Central memory CD8-positive, alpha-beta T cell (primary cell): ENCODE data around the gene FOSL1.
A peak's percentile ranks its signal among the peaks of the same experiment; 100 is the strongest.

Experiments used
- ATAC-seq: fragments of 150-1000 bp; cut with Tn5 transposase; replicated peaks from 2 replicates; pipeline ENCODE4 v1.10.0; 2022; ENCODE audit warnings: mild to moderate bottlenecking, moderate FRiP score, moderate number of reproducible peaks; ENCODE audit not compliant: poor library complexity, severe bottlenecking; ENCODE audit errors: extremely low read depth
- DNase-seq, 2 donors: peaks; one replicate each; pipeline ENCODE4 v3.0.0; 2021; ENCODE audit warnings: low spot score in 2 of 2
- H3K27ac Mint-ChIP-seq: one replicate; pipeline ENCODE4 v1.8.0; 2022; ENCODE audit warnings: low read depth, mild to moderate bottlenecking, moderate library complexity, mixed read lengths
- H3K27me3 Mint-ChIP-seq: one replicate; pipeline ENCODE4 v1.8.0; 2022; ENCODE audit warnings: mixed read lengths
- H3K36me3 Mint-ChIP-seq: one replicate; pipeline ENCODE4 v1.8.0; 2022; ENCODE audit warnings: mild to moderate bottlenecking, moderate library complexity, mixed read lengths; ENCODE audit not compliant: insufficient read depth
- H3K4me1 Mint-ChIP-seq: one replicate; pipeline ENCODE4 v1.8.0; 2022; ENCODE audit warnings: mixed read lengths
- H3K4me3 Mint-ChIP-seq: one replicate; pipeline ENCODE4 v1.8.0; 2022; ENCODE audit warnings: mild to moderate bottlenecking, moderate library complexity, mixed read lengths
- H3K9me3 Mint-ChIP-seq: one replicate; pipeline ENCODE4 v1.8.0; 2022; ENCODE audit warnings: mixed read lengths

The FOSL1 gene

GRCh38 chr11:65880844-65881421 lies 19.3 kb downstream of the FOSL1 start:
- H3K27ac Mint-ChIP-seq: peak overlapping the region; percentile 91
- no peak for ATAC-seq
- H3K9me3 Mint-ChIP-seq: no peaks in the 10 kb centered on the region
- DNase-seq: no peak
- H3K4me3 Mint-ChIP-seq: peak overlapping the region; percentile 81
- peaks cover 11% of the 10 kb centered on the region for H3K36me3 Mint-ChIP-seq
- H3K4me1 Mint-ChIP-seq: peaks cover 60% of the 10 kb centered on the region
- no peaks in the 10 kb centered on the region for H3K27me3 Mint-ChIP-seq

- ATAC-seq: no peak
- Mint-ChIP-seq H3K27me3 (no peaks in the 10 kb centered on the region), H3K4me1 (peaks cover 55% of the 10 kb centered on the region), H3K9me3 (no peaks in the 10 kb centered on the region), H3K4me3 (peak overlapping the region; percentile 81), H3K27ac (peak overlapping the region; percentile 91), H3K36me3 (peaks cover 10% of the 10 kb centered on the region)
- no peak for DNase-seq
Observed at GRCh38 chr11:65880027-65880426, 20.2 kb downstream of the FOSL1 start.

- DNase-seq (no peak), ATAC-seq (peak; percentile 70)
- peaks cover 7% of the 10 kb centered on the region for H3K36me3 Mint-ChIP-seq
- peak within 1 kb of the TSS; percentile 91 for H3K27ac Mint-ChIP-seq
- H3K4me3 Mint-ChIP-seq: peak within 1 kb of the TSS; percentile 81
- H3K9me3 Mint-ChIP-seq: no peaks in the 10 kb centered on the region
- no peaks in the 10 kb centered on the region for H3K27me3 Mint-ChIP-seq
- H3K4me1 Mint-ChIP-seq: peaks cover 51% of the 10 kb centered on the region
Observed at GRCh38 chr11:65879617-65880016, 20.6 kb downstream of the FOSL1 start, which contains the start of gene CTSW. TSS of gene CTSW (plus strand) at chr11:65879837. CDS start at chr11:65879855, 18 bp downstream.

GRCh38 chr11:65873318-65874156 lies 26.7 kb downstream of the FOSL1 start:
- peak; percentile 86 for ATAC-seq
- H3K27me3 Mint-ChIP-seq: no peaks in the 10 kb centered on the region
- peak; percentile 97 to 98 for DNase-seq
- H3K9me3 Mint-ChIP-seq: no peaks in the 10 kb centered on the region
- H3K27ac Mint-ChIP-seq: peak overlapping the region; percentile 91
- H3K36me3 Mint-ChIP-seq: peaks cover 6% of the 10 kb centered on the region
- H3K4me3 Mint-ChIP-seq: peak overlapping the region; percentile 86
- H3K4me1 Mint-ChIP-seq: peaks cover 33% of the 10 kb centered on the region

- peak within 1 kb of the TSS; percentile 86 for H3K4me3 Mint-ChIP-seq
- ATAC-seq (peak; percentile 3), DNase-seq (no peak)
- H3K36me3 Mint-ChIP-seq: peaks cover 8% of the 10 kb centered on the region
- no peaks in the 10 kb centered on the region for H3K9me3 Mint-ChIP-seq
- peaks cover 27% of the 10 kb centered on the region for H3K4me1 Mint-ChIP-seq
- H3K27me3 Mint-ChIP-seq: no peaks in the 10 kb centered on the region
- peak within 1 kb of the TSS; percentile 91 for H3K27ac Mint-ChIP-seq
Observed at GRCh38 chr11:65872586-65873317, 27.4 kb downstream of the FOSL1 start, which contains the start of gene EFEMP2. TSS of gene EFEMP2 (minus strand) at chr11:65872800. CDS start at chr11:65872354, 446 bp downstream.

GRCh38 chr11:65871811-65872548 lies 28.2 kb downstream of the FOSL1 start:
- ATAC-seq (no peak), DNase-seq (no peak)
- H3K4me3 Mint-ChIP-seq: peak overlapping the region; percentile 49
- H3K27me3 Mint-ChIP-seq: no peaks in the 10 kb centered on the region
- H3K27ac Mint-ChIP-seq: peak overlapping the region; percentile 64
- peaks cover 12% of the 10 kb centered on the region for H3K36me3 Mint-ChIP-seq
- H3K4me1 Mint-ChIP-seq: peaks cover 32% of the 10 kb centered on the region
- no peaks in the 10 kb centered on the region for H3K9me3 Mint-ChIP-seq

- H3K9me3 Mint-ChIP-seq: no peaks in the 10 kb centered on the region
- H3K4me1 Mint-ChIP-seq: peaks cover 35% of the 10 kb centered on the region
- peaks cover 15% of the 10 kb centered on the region for H3K36me3 Mint-ChIP-seq
- no peak for ATAC-seq
- no peaks in the 10 kb centered on the region for H3K27me3 Mint-ChIP-seq
- peak overlapping the region; percentile 49 for H3K4me3 Mint-ChIP-seq
- no peak overlapping the region for H3K27ac Mint-ChIP-seq
- no peak for DNase-seq
Observed at GRCh38 chr11:65870706-65871681, 29.2 kb downstream of the FOSL1 start.

GRCh38 chr11:65870307-65870658 lies 29.9 kb downstream of the FOSL1 start:
- no peak for ATAC-seq
- Mint-ChIP-seq H3K4me1 (peaks cover 35% of the 10 kb centered on the region), H3K36me3 (peaks cover 17% of the 10 kb centered on the region), H3K9me3 (no peaks in the 10 kb centered on the region), H3K27me3 (no peaks in the 10 kb centered on the region), H3K27ac (no peak overlapping the region), H3K4me3 (no peak overlapping the region)
- no peak for DNase-seq

GRCh38 chr11:65869643-65870306 lies 30.4 kb downstream of the FOSL1 start:
- Mint-ChIP-seq H3K9me3 (no peaks in the 10 kb centered on the region), H3K4me3 (peak overlapping the region; percentile 16), H3K27ac (no peak overlapping the region), H3K36me3 (peaks cover 20% of the 10 kb centered on the region), H3K4me1 (peaks cover 35% of the 10 kb centered on the region), H3K27me3 (no peaks in the 10 kb centered on the region)
- DNase-seq (no peak), ATAC-seq (no peak)

- H3K27ac Mint-ChIP-seq: no peak overlapping the region
- peaks cover 35% of the 10 kb centered on the region for H3K4me1 Mint-ChIP-seq
- H3K4me3 Mint-ChIP-seq: no peak overlapping the region
- no peaks in the 10 kb centered on the region for H3K27me3 Mint-ChIP-seq
- no peaks in the 10 kb centered on the region for H3K9me3 Mint-ChIP-seq
- H3K36me3 Mint-ChIP-seq: peaks cover 24% of the 10 kb centered on the region
- no peak for ATAC-seq
- DNase-seq: no peak
Observed at GRCh38 chr11:65868907-65869306, 31.3 kb downstream of the FOSL1 start.

- ATAC-seq (peak; percentile 45), DNase-seq (no peak)
- no peaks in the 10 kb centered on the region for H3K27me3 Mint-ChIP-seq
- peaks cover 23% of the 10 kb centered on the region for H3K36me3 Mint-ChIP-seq
- H3K4me3 Mint-ChIP-seq: no peak overlapping the region
- H3K4me1 Mint-ChIP-seq: peaks cover 32% of the 10 kb centered on the region
- H3K9me3 Mint-ChIP-seq: no peaks in the 10 kb centered on the region
- no peak overlapping the region for H3K27ac Mint-ChIP-seq
Observed at GRCh38 chr11:65868076-65868667, 32.0 kb downstream of the FOSL1 start.
